Right forelimb (tissue), 1 donor: ENCODE data around the gene GARIN5A.
A peak's percentile ranks its signal among the peaks of the same experiment; 100 is the strongest.

Source experiments
- DNase-seq: peaks from one replicate; pipeline ENCODE4 v3.0.0-alpha.2; 2018

Gene GARIN5A

DNA sequence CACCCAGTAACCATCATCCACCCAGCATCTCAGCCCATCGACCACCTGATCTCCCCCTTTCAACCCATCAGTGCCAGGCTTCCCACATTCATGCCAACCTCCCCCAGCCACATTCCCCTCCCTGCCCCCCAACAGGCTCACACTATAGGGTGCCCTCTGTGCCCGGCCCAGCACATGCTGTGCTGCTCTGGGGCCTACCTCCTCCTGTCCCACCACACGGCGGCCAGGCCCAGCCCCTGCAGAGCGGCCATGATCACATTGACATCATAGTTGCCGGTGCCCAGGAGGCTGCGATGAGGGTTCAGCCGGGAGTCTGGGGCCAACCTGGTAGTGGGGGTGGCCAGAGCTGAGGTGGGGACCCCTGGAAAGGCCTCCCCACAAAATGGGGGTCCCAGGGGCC is 30.7 kb upstream of the GARIN5A start:
- DNase-seq: no peak

DNA sequence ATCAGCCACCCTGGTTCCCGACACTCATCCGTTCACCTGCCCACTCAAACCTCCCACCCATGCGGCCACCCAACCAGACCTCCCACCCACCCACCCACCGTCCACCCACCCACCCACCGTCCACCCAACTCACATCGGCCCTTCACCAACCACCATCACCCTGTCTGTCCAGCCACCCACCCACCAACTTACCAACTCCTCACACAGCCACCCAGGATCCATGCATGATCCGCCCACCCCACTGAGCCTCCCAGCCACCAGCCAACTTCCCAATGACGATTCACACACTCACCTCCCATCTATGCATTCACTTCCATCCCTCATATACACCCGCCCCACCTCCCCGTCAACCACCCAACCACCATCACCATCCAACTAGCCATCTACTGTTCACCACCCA is 30.1 kb upstream of the GARIN5A start:
- no peak for DNase-seq

DNA sequence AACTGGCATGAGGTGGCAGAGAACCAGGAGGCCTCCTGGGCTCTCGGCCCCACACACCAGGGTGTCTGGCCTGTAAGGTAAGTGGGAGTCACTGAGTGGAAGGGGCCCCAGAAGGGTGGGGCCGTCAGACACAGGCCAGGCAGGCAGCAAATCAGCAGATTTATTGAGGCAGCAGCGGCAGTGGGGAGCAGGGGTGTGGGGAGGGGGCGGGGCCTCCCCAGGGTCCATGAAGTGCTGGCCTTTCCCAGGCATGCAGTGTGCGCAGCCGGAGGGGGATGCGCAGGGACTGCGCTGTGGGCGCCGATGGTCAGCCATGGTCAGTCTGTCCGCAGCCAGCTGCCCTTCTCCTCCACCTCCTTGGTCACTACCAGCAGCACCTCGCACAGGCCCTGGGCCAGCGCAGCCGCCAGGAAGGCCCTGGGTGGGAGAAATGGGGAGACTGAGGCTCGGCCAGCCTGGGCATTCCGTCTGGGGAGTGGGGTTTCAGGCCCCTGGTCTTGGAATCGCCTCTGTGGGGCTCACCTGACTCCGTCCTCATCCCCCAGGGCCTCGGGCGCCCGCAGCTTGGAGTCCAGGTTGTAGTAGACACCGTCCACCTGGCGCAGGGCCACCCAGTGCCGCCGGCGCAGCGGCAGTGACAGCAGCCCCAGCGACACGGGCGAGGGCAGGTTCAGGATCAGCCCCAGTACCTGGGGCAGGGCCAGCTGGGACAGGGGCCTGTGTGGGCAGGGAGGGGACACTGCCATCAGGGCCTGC is 29.4 kb upstream of the GARIN5A start:
- no peak for DNase-seq

DNA sequence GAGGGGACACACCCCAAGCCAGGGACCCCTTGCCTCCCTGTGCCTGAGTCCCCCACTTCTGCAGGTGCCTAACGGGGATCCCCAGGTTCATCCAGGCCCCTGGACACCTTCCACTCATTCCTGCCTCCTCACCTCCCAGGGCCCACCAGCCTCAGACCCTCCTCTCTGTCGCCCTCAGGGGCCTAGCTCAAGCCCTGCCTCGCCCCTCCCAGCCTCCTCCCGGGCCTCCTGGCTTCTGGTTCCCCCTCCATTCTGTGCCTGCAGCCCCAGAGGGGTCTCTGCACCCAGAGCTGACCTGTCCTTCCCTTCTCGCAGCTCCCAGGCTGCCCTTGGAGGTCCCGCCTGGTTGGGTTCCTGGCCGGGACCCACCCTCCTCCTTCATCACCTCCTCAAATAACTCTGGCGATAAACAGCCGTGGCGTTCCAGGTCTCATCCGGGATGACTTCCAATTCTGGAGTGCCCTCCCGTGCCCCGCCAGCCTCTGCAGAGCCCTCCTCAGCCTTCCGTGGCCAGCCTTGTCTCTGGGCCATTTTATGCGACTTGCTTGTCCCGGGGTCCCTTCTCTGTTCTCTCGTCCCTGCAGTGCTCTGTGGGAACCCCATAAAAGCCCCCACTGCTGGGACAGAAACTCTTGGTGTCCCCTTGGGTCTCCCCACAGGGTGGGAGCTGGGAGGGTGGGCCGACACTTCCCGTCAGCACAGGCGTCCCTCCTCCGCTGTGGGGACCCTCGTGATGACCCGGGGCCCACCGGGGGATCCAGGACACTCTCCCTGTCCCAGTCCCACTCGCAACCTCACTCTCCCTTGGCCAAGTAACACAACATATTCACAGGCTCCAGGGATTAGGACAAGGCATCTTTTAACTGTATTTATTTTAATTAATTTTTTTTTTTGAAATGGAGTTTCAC is 25.2 kb upstream of the GARIN5A start:
- no peak for DNase-seq

DNA sequence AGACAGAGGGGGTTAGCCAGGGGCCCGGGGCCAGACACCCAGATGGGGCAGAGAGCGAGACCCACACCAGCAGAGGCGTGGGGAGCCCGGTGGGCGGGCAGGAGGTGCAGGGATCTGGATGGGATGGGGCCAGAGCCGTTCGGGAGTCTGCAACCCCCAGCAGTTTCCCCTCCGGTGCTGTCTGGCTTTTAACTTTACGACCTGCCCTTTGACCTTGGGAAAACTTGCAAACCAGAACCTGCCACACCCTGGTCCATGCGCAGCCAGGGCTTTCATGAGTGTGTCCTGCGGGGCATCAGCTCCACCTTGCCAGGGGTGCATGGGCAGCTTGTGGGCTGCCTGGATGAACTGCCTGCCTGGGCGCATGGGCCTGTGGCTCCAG is 24.5 kb upstream of the GARIN5A start:
- no peak for DNase-seq

DNA sequence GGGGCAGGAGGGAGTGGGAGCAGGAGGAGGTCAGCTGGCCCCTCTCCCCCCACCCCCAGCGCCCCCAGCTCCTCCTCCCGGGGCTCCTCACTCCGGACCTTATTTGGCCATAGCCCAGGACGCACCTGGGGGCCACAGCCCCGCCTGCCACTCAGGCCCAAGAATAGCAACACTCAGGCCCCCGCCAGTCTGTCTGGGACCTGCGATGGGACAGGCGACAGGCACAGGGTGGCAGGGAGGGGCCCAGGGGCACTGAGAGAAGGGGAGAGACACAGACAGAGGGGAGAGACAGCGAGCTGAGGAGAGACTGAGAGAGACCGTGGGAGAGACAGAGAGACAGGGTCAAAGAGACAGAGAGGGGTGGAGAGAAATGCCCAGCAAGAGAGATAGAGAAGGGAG is 24.1 kb upstream of the GARIN5A start:
- peak; percentile 58 for DNase-seq

DNA sequence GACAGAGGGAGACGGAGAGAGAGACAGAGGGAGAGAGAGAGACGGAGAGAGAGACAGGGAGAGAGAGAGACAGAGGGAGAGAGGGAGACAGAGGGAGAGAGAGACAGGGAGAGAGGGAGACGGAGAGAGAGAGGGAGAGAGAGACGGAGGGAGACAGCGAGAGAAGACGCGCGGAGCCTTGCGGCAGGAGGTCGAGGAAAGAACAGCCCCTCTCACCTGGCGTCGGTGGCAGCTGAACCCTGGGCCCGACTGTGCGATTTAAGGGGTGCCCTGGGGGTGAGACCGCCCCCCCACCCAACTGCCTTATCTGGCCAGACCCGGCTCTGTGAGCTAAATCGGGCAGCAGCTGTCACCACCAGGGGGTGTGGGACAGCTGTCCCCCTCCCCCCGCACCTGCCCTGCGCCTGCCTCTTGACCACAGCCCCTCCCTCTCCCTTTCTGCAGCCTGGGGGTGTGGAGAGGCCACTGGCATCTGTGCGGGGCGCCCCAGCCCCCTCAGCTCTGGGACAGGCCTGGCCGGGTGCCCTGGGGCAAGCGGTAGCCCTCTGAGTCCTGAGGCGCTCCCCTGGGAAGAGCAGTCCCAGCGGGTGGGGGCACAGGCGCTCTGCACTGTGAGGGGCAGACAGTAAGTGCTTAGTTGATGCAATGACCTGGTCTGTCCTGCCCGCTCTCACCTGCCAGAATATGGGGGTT is 23.6 kb upstream of the GARIN5A start:
- DNase-seq: peak; percentile 79

DNA sequence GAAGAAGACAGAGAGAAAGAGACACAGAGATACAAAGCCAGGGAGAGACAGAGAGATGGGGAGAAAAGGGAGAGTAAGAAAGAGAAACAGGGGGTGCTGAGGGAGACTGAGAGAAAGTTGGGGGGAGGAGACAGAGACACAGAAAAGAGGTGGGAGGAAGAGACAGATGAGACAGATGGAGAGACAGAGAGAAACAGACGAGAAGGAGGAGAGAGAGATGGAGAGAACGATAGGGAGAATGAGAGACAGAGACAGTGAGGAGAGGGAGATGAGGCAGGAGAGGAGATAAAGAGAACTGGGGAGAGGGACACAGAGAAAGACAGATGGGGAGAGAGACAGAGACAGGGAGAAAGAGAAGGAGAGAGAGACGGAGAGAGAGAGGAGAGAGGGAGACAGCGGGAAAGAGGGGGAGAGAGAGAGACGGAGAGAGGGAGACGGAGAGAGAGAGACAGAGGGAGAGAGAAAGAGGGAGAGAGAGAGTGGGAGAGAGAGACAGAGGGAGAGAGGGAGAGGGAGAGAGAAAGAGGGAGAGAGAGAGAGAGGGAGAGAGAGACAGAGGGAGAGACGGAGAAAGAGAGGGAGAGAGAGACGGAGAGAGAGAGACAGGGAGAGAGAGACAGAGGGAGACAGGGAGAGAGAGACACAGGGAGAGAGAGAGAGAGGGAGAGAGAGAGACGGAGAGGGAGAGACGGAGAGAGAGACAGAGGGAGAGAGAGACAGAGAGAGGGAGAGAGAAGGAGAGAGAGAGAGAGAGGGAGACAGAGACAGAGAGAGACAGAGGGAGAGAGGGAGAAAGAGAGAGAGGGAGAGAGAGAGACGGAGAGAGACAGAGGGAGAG is 21.8 kb upstream of the GARIN5A start:
- no peak for DNase-seq

DNA sequence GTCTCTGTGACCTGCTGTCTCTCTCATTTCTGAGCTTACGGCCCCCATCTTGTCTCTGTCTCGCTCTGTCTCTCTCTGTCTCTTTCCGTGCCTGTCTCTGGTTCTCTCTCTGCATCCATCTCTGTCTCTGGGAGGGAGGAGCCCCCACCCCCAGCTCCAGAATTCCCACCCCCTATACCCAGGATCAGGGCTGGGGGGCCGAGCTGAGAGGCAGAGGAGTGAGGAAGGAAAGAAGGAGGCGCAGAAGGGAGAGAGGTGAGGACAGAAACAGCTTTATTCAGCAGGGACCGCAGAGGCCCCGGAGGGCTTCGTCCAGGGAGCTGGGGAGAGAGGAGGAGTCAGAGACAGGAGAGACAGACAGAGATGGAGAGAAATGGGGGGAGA is 20.4 kb upstream of the GARIN5A start:
- DNase-seq: no peak

DNA sequence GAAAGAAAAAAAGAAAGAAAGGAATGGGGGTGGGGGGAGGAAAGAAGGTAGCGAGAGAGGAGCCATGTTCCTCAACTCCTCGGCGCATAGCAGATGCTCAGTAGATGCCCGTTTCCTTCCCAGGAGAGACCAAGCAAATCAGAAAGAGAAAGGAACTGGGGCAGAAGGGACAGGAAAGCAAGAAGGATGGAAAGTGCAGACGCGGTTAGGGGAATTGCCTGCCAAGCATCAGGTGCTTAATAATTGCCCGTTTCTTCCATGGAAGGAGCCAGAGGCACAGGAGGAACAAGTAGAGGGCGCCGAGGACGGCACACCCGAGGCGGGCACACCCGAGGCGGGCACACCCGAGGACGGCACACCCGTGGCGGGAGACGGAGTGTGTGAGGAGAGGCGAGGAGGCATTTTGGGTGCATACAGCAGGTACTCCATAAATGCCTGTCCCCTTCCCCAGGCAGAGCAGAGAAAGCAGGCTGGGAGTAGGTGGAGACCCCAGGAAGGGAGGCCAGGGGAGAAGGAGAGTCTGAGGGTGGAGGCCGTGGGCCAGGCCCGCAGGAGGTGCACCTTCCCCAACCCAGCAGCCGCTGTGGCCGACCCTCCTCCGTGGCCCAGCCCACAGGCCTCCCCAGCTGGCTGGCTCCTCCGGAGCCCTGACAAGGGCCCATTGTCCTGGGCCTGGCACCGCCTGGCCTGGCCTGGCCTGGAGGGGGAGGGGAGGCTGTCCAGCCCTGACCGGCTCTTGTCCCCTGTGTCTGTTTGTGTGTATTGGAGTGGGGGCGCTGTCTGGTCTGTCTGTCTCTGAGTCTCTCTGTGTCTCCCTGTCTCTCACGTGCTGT is 19.8 kb upstream of the GARIN5A start:
- no peak for DNase-seq

DNA sequence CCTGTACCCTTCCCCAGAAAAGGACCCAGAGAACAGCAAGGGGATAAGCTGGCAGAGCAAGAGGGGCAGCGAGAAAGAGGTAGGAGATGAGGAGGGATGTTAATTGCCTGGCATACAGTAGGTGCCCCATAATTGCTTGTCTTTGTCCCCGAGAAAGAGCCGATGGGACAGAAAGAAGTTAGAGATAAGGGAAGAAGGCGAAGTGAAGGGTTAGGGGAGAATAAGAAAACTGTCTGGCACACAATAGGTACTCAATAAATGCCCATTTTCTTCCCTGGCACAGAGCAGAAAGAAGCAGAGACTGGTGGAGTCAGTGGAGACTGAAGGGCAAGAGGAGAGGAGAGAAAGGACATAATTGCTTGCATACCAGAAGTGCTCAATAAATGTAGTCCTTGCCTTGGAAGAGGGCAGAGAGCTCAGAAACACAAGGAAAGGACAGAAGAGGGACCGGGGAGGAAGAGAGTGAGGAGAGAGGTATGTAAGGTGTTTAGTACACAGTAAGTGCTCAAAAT is 18.4 kb upstream of the GARIN5A start:
- no peak for DNase-seq

DNA sequence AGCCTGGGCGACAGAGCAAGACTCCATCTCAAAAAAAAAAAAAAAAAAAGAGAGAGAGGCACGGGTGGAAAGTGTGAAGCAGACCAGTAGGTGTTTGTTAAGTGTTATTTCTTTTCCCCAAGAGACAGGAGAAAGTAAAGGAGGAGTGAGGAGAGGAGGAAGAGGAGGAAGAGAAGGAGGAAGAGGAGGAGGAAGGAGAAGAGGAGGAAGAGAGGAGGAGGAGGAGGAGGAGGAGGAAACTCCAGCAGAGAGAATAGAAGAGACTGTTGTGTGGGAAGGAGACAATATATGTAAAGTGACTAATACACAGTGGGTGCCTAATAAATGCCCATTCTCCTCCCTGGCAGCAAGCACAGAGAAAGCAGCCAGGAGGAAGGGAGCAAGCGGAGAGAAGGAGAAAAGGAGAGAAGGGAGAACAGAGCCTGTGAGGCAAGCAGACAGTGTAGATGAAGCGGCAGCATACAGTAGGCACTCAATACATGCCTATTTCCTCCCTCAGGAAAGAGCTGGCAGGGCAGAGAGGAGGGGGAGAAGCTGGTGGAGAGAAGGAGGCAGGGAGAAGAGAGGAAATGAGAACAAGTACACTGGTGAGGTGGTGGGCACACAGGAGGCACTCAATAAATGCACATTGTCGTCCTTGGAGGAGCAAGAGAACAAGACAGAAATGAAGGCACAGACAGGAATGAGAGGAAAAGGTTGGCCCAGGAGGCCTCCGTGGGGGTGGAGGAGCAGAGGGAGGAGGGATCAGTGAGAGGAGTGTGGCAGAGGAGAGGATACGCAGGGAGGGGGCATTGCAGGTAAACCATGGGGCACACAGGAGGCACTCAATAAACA is 17.8 kb upstream of the GARIN5A start:
- no peak for DNase-seq

DNA sequence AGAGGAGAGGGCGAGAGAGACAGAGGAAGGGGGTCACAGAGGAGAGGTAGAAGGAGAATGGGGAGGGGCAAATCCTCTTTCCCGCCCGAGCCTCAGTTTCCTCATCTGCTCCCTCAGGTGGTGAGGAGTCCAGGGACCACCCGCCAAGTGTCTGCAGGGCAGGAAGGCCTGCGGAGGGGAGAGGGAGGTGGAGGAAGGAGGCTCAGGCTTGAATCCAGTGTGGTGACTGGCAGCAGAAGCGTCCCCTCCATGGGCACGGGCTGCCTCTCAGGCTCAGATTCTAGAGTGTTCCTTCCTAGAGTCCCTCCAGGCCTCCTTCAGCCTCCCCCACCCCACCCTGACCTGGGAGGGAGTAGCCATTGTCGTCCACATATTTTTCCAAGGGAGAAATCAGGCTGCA is 16.5 kb upstream of the GARIN5A start:
- DNase-seq: no peak

DNA sequence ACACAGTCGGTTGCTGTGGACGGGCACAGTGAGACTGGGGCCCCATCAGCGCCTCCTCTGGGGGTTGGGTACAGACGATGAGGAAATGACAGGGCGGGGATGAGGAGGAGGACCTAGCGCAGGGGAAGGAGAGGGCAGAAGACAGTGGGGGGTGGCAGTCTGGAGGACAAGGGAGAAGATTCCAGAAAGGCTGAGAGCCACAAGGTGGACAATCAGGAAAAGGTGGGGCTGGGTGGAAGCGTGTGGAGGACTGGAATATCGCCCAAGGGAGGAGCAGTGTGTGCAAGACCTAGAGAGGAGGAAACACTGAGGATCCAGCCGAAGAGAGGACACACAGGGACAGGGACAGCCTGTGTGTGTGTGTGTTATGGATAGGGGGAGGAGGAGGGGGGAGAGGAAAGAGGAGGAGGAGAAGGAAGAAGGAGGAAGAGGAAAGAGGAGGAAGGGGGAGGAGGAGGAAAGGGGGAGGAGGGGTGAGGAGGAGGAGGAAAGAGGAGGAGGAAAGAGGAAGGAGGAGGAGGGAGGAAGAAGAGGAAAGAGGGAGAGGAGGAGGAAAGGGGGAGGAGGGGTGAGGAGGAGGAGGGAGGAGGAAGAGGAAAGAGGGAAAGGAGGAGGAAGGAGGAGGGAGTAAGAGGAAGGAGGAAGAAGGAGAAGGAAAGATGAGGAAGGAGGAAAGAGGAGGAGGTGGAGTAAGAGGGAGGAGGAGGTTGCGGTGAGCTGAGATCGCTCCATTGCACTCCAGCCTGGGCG is 15.8 kb upstream of the GARIN5A start:
- no peak for DNase-seq

DNA sequence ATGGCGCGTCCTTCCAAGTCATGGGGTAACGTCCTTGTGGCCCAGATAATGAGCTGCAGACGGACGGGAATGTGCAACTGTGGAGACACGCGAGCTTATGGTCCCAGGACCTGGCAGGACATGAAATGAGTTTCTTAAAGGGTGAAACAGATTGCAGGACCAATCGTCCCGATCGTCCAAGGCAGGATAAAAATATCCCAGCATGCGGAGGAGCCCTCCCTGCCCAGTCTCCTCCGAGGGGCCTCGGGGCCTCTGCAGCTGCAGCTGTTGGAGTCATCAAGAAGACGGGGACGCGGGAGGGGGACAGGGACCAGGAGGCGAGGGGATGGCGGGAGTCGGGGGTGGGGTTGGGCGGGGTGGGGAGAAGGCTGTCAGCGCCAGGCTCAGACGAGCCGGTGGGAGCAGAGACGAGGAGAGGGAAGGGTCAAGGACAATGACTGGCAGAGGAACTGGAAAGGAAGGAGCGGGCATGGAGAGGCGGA is 14.4 kb upstream of the GARIN5A start:
- DNase-seq: peak; percentile 80

DNA sequence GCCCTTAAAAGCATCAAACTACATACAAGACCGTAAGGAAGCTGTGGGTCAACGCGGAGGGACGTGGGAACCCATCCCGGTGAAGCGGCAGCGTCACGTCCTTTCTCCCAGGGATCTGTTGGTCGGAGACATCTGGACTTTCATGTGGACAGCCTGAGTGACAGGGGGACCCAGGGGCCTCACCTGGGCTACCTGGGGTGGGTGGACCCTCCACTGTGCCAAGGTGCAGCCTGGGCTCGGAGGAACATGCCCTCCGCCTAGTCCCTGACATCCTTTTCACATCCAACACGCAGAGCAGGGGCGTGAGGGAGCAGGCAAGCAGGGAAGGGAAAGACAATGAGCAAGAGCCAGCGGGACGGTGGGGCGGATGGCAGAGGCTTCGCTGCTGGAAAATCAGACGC is 13.8 kb upstream of the GARIN5A start:
- no peak for DNase-seq

DNA sequence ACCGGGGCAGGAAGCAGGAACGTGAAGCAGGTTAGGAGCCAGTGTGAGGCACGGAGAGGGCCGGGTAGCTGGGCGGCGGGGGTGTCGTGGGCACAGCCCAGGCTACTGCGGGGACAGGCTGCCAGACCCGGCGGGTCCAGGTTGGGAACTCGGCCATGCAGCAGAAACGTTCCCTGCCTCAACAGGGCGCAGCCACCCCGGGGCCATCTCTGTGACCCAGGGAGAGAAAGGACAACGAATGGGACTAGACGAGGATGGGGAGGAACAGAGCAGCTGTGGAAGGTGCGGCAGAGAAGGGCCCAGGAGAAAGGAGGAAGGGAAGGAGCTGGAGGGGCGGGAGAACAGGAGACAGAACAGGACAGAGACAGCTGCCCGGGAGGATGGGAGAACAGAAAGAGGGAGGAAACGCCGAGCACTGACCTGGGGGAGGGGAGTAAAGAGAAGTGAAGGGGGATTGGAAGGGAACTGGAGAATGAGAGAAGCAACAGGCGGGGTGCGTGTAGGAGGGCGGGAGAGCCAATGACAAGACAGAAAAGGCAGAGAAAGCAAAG is 12.9 kb upstream of the GARIN5A start:
- DNase-seq: no peak

DNA sequence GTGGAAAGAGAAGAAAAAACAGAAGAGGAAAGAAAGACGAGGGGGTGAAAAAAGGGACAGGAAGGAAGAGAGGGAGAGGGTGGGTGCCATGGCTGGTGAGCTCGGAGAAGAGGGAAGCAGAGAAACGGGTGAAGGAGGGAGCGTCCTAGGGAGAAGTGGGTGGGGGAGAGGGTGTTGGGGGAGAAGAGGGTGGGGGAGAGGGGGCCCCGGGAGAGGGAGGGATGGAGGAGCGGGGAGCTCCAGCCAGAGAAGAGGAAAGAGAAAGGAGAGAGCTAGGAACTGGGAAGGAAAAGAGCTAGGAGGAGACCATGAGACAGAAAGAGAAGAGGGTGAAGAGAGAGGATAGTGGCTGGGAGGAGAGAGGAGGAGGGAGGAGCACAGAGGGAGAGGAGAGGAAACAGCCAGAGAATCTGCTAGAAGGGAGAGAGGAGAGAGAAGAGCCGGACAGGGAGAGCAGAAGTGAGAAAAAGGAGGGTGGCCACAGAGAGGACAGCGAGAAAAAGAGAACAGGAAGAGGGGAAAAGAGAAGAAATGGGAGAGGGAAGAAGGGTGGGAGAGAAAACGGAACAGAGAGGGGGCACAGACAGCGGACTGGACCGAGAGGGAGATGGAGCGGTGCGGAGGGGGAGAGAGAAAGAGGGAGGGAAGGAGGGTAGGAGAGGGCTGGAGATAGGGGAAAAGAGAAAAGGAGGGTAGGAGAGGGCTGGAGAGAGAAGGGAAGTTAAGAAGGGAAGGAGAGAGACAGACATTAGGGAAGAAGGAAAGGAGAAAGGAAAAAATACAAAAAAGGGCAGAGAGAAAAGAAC is 11.9 kb upstream of the GARIN5A start:
- DNase-seq: no peak
